Fibroblast of mammary gland (primary cell): ENCODE measurements around the gene KITLG.

Source experiments
- DNase-seq: peaks from one replicate; pipeline ENCODE4 v3.0.0-alpha.2; 2010; ENCODE audit warnings: low read depth
- H3K4me3 ChIP-seq: 2 replicates; pipeline ENCODE4 v1.5.1; 2011; ENCODE audit warnings: low read depth, mild to moderate bottlenecking, low read length, moderate library complexity; ENCODE audit not compliant: control insufficient read depth
- CTCF ChIP-seq: conservative IDR thresholded peaks from 2 replicates; pipeline ENCODE4 v1.5.1; 2011; ENCODE audit warnings: low read depth, low read length, inconsistent platforms; ENCODE audit not compliant: control insufficient read depth, insufficient read depth

Gene KITLG

GRCh38 chr12:88538250-88538649, 42.0 kb downstream of the KITLG start:
- no peak for TF ChIP-seq CTCF
- no peak overlapping the region for H3K4me3 ChIP-seq
- no peak for DNase-seq

- TF ChIP-seq CTCF, result no peak
- no peak overlapping the region for H3K4me3 ChIP-seq
- DNase-seq, result no peak
Measured at GRCh38 chr12:88530868-88531267, 49.4 kb downstream of the KITLG start.

GRCh38 chr12:88529531-88530488, 50.5 kb downstream of the KITLG start:
- TF ChIP-seq CTCF, result no peak
- no peak for DNase-seq

GRCh38 chr12:88522961-88523360, 57.3 kb downstream of the KITLG start:
- TF ChIP-seq CTCF, result no peak
- no peak for DNase-seq
- no peak overlapping the region for H3K4me3 ChIP-seq

More at GRCh38 chr12:88529531-88530488, 50.5 kb downstream of the KITLG start:
- H3K4me3 ChIP-seq, result no peak overlapping the region

- TF ChIP-seq CTCF, result no peak
- H3K4me3 ChIP-seq, result no peak overlapping the region
- DNase-seq, result no peak
Measured at GRCh38 chr12:88520436-88520820, 59.8 kb downstream of the KITLG start.

GRCh38 chr12:88519802-88520435, 60.4 kb downstream of the KITLG start:
- TF ChIP-seq CTCF, result no peak
- no peak for DNase-seq
- H3K4me3 ChIP-seq, result no peak overlapping the region
